Body of pancreas (tissue), 4 donors: ENCODE data around the gene ALDH3A1. TPM values are rescaled to one million over a fixed set of nuclear protein-coding genes. Genes with fewer than 3 reads are reported as not detected.

Experiments
- ATAC-seq: fragments of 150-250 bp; one replicate; pipeline ENCODE4 v1.9.1; 2016
- DNase-seq, 4 donors: peaks; one replicate each; pipeline ENCODE4 v3.0.0-alpha.2; 2019
- H3K27ac ChIP-seq, 4 donors: fragments of 200-600 bp; sonication (generic); 1 replicate in 3 of 4; 2 replicates in 1 of 4; pipeline versions ENCODE4 v1.5.1 to v1.6.1; 2016 to 2019; ENCODE audit warnings: mild to moderate bottlenecking in 1 of 4, mixed read lengths in 1 of 4, moderate library complexity in 1 of 4
- H3K27me3 ChIP-seq, 2 donors: fragments of 200-600 bp; sonication (generic); one replicate each; pipeline ENCODE4 v1.6.0; 2016; ENCODE audit warnings: mild to moderate bottlenecking in 1 of 2
- H3K36me3 ChIP-seq, 2 donors: fragments of 200-600 bp; sonication (generic); replicated peaks in 1 of 2; 2 replicates each; pipeline ENCODE4 v1.5.1; 2016; ENCODE audit warnings: low read depth in 2 of 2; ENCODE audit not compliant: insufficient read depth in 1 of 2
- H3K4me1 ChIP-seq: fragments of 200-600 bp; sonication (generic); one replicate; pipeline ENCODE4 v1.6.0; 2016
- H3K4me3 ChIP-seq, 2 donors: fragments of 200-600 bp; sonication (generic); 1 replicate in 1 of 2; 2 replicates in 1 of 2; pipeline ENCODE4 v1.5.1; 2016 to 2019
- H3K9me3 ChIP-seq, 3 donors: fragments of 200-600 bp; sonication (generic); 1 replicate in 2 of 3; 2 replicates in 1 of 3; pipeline ENCODE4 v1.5.1; 2016
- POLR2A ChIP-seq, 3 donors: fragments of 450-650 bp; IDR thresholded peaks; one replicate each; pipeline ENCODE4 v1.6.1; 2016; ENCODE audit warnings: antibody characterized with exemption in 3 of 3, mild to moderate bottlenecking in 2 of 3
- whole genome bisulfite sequencing, 2 donors: methylation state at CpG; one replicate each; pipeline ENCODE4 v1.1.5; 2017; 5-methylcytosine and 5-hydroxymethylcytosine counted together
- intact Hi-C: fragments of 100-400 bp; cut with DNase I; formaldehyde crosslinking; loops from one replicate; pipeline ENCODE4 v1.15.1; 2023
- total RNA-seq, 2 donors: library from RNA; depleted of rRNA; stranded (reverse); fragments of >200 nt; gene quantifications; one replicate each; pipeline ENCODE4 v1.1.0, GENCODE V29; 2016
- TF ChIP-seq, protein P1 (sequence below), 7 experiments: fragments of 450-650 bp in 4 of 7; fragments of 200-600 bp in 3 of 7; sonication (generic) in 3 of 7; IDR thresholded peaks; one replicate each; pipeline ENCODE4 v1.5.1; 2016 to 2019; ENCODE audit warnings: antibody characterized with exemption in 7 of 7

ALDH3A1 gene
- total RNA-seq, 2 donors from 2014 or later, result 0.33 to 1.8 TPM

DNA sequence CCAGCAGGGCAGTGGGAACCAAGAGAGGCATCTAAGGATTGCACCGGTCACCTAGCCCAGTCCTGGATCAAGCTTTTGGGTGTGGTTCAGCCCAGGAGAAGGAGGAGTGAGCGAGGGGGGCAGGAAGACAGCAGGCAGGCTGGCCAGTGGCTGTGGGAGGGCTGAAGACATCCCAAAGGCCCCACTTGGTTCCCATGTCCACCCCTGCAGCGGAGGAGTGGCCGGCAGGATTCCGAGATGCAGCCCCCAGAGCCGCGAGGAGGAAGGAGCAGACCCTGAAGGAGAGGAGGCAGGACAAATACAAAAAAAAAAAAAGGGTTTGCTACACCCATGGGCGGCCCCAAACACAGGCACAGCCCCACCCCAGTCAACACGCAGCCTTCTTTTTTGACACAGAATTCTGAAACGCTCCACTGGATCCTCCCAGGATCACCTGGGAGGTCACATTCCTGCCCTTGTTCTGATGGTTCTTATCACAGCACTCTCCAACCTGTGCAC lies 30.6 kb downstream of the ALDH3A1 start:
- no peak overlapping the region for H3K4me3 ChIP-seq
- no peak for DNase-seq
- H3K4me1 ChIP-seq, result peaks cover 18% of the 10 kb centered on the region
- intact Hi-C loops, result no loop called here
- no peak for TF ChIP-seq POLR2A (IDR thresholded peaks at IDR 0.05)
- TF ChIP-seq, protein P1, sequence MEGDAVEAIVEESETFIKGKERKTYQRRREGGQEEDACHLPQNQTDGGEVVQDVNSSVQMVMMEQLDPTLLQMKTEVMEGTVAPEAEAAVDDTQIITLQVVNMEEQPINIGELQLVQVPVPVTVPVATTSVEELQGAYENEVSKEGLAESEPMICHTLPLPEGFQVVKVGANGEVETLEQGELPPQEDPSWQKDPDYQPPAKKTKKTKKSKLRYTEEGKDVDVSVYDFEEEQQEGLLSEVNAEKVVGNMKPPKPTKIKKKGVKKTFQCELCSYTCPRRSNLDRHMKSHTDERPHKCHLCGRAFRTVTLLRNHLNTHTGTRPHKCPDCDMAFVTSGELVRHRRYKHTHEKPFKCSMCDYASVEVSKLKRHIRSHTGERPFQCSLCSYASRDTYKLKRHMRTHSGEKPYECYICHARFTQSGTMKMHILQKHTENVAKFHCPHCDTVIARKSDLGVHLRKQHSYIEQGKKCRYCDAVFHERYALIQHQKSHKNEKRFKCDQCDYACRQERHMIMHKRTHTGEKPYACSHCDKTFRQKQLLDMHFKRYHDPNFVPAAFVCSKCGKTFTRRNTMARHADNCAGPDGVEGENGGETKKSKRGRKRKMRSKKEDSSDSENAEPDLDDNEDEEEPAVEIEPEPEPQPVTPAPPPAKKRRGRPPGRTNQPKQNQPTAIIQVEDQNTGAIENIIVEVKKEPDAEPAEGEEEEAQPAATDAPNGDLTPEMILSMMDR (IDR thresholded peaks at IDR 0.05), result no peak
- no peak overlapping the region for H3K27ac ChIP-seq
- WGBS, 2 donors, result 79 to 83% methylated on average over 10 of the region's 10 CpGs
- H3K27me3 ChIP-seq, result no peaks in the 10 kb centered on the region
- no peaks in the 10 kb centered on the region for H3K36me3 ChIP-seq
- ATAC-seq, result no peak
- H3K9me3 ChIP-seq, result no peaks in the 10 kb centered on the region

GRCh38 chr17:19717031-19717360 lies 31.1 kb downstream of the ALDH3A1 start:
- Histone ChIP-seq H3K27me3 (no peaks in the 10 kb centered on the region), H3K27ac (no peak overlapping the region), H3K9me3 (no peaks in the 10 kb centered on the region), H3K4me3 (no peak overlapping the region), H3K36me3 (no peaks in the 10 kb centered on the region), H3K4me1 (peaks cover 18% of the 10 kb centered on the region)
- TF ChIP-seq POLR2A (IDR thresholded peaks at IDR 0.05), result no peak
- TF ChIP-seq, protein P1 (IDR thresholded peaks at IDR 0.05), result no peak
- intact Hi-C loops, result no loop called here
- 80% methylated on average over 4 to 6 of the region's 7 CpGs for WGBS, 2 donors
- no peak for ATAC-seq
- no peak for DNase-seq

DNA sequence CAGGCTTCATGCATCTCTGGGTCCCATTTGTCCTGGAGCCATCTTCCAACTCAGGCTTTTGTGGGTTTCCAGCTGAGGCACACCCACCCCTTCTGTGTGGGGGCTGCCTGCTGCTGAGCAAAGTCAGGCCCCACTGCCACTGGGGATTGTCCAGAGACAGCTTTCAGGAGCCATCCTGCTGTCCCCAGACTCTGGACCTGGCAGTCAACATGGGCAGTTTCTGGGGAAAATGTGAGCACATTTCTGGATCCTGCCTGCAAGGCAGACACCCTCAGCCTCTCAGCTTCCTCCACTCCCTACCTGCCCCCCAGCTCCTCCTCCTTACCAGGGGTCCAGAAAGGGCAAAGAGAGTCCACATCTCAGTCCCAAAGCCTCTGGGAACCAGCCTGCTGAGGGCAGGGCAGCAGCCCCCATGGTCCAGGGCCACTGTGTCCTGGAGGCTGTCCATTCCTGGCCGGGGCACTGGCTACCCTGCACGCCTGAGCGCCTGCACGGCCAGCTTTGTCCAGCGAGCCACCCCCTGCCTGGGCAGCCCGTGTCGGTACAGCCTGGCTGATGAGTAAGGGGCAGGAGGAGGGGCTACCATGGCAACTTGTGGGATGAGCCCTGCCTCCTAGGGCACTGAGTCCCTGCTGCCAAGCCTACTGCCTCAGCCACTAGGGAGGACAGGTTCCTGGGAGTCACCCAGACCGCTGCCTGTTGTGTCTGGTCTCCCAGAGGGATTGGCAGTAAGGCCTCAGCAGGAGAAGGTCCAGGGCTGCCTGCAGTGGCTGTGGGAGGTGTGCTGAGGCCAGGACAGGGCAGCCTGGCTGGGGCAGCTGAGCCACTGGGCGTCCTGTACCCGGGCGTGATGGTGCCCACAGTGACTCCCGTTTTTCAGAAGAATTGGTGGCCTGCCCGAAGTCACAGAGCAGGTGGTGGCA lies 31.7 kb downstream of the ALDH3A1 start, which contains the start of gene SLC47A2:
Gene SLC47A2, minus strand, starts transcription at position 477 of the 923 bp plus-strand sequence. Its CDS starts 29 bp downstream, at position 448.
- Histone ChIP-seq H3K4me1 (peaks cover 18% of the 10 kb centered on the region), H3K27me3 (no peaks in the 10 kb centered on the region), H3K27ac (no peak within 1 kb of the TSS), H3K4me3 (no peak within 1 kb of the TSS), H3K36me3 (no peaks in the 10 kb centered on the region), H3K9me3 (no peaks in the 10 kb centered on the region)
- TF ChIP-seq, protein P1 (IDR thresholded peaks at IDR 0.05), result no peak
- TF ChIP-seq POLR2A (IDR thresholded peaks at IDR 0.05), result no peak
- intact Hi-C loops, result no loop called here
- no peak for ATAC-seq
- WGBS, 2 donors, result 59% methylated on average over 13 of the region's 13 CpGs; no CpG with 5 or more reads in 1 of the 2 donors
- DNase-seq, result no peak

DNA sequence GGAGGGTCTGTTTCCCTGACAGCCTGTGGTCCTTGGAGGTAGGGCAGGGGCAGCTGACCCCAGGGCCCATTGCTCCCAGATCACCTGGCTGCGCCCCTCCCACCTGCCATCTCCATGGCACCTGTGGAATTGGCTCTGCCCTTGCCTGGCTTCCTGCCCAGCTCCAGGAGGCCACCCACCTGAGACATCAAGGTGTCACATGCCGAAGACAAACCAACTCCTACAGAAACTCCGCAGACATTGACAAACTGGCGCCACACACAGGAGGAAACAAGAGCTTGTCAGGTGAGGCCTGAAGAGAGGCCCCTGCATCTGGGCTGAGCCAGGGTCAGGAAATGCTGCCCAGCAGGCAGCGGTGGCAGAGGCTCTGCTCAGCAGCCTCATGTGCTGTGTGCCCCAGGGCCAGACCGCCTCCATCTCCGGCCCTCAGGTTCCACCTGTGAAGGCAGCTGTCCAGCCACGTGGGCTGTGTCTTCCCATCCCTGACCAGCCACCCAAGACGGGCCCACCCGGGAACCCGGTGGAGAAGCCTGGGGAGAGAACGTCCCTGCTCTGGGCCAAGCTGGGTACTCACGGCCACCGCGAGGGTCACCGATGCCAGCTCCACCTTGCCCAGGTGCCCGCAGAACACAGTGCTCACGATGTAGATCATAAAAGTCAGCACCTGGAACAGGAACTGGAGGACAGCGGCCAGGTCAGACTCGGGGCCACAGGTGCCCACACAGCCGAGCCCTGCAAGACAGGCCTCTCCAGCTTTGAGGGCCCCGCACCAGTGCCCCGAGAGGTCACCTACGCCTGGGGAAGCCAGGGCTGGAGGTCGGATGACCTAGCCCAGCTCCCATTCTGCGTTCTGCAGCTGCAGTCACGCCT lies 33.3 kb downstream of the ALDH3A1 start:
- intact Hi-C loops, result no loop called here
- ATAC-seq (peak; percentile 36), DNase-seq (peak in 3 of 4 donors; percentile 41 to 58 (median 48))
- Histone ChIP-seq H3K36me3 (no peaks in the 10 kb centered on the region), H3K27me3 (no peaks in the 10 kb centered on the region), H3K4me1 (peaks cover 9% of the 10 kb centered on the region), H3K9me3 (no peaks in the 10 kb centered on the region), H3K27ac (no peak overlapping the region), H3K4me3 (no peak overlapping the region)
- no peak for TF ChIP-seq POLR2A (IDR thresholded peaks at IDR 0.05)
- TF ChIP-seq, protein P1 (IDR thresholded peaks at IDR 0.05), result no peak
- whole genome bisulfite sequencing, 2 donors, result 69 to 78% methylated on average over 7 to 24 of the region's 27 CpGs
